KMS-11 (cell line): ENCODE data around the gene LIPK.

Source experiments
- H2AFZ ChIP-seq: fragments of 200-600 bp; sonication (generic); 2 replicates; pipeline ENCODE4 v1.6.1; 2016; ENCODE audit warnings: antibody characterized with exemption, mixed run types, low read depth
- H3K27ac ChIP-seq: fragments of 200-600 bp; sonication (generic); 2 replicates; pipeline ENCODE4 v1.6.1; 2016; ENCODE audit warnings: mild to moderate bottlenecking, mixed run types
- H3K27me3 ChIP-seq: fragments of 200-600 bp; sonication (generic); 2 replicates; pipeline ENCODE4 v1.6.1; 2017; ENCODE audit warnings: mild to moderate bottlenecking, low read depth, mixed run types, moderate library complexity; ENCODE audit not compliant: insufficient read depth
- H3K36me3 ChIP-seq: fragments of 200-600 bp; sonication (generic); 2 replicates; pipeline ENCODE4 v1.6.1; 2017; ENCODE audit warnings: mild to moderate bottlenecking, mixed run types; ENCODE audit not compliant: insufficient read depth
- H3K4me1 ChIP-seq: fragments of 200-600 bp; sonication (generic); 2 replicates; pipeline ENCODE4 v1.6.1; 2016; ENCODE audit warnings: mild to moderate bottlenecking, low read depth, mixed run types; ENCODE audit not compliant: poor library complexity, severe bottlenecking
- H3K4me2 ChIP-seq: fragments of 200-600 bp; sonication (generic); 2 replicates; pipeline ENCODE4 v1.7.0; 2016; ENCODE audit warnings: mild to moderate bottlenecking, mixed run types
- H3K4me3 ChIP-seq: fragments of 200-600 bp; sonication (generic); IDR thresholded peaks from 2 replicates; pipeline ENCODE4 v1.6.1; 2017; ENCODE audit warnings: low read depth, low read length, mixed read lengths; ENCODE audit not compliant: insufficient read depth
- H3K79me2 ChIP-seq: fragments of 200-600 bp; sonication (generic); 2 replicates; pipeline ENCODE4 v1.6.1; 2016; ENCODE audit warnings: low read depth, mixed run types; ENCODE audit not compliant: insufficient read depth
- H3K9ac ChIP-seq: fragments of 200-600 bp; sonication (generic); 2 replicates; pipeline ENCODE4 v1.6.1; 2016; ENCODE audit warnings: mild to moderate bottlenecking, mixed run types
- H4K20me1 ChIP-seq: fragments of 200-600 bp; sonication (generic); 2 replicates; pipeline ENCODE4 v1.6.1; 2016; ENCODE audit warnings: mild to moderate bottlenecking, mixed run types; ENCODE audit not compliant: insufficient read depth
- CTCF ChIP-seq: fragments of 200-600 bp; sonication (generic); conservative IDR thresholded peaks from 2 replicates; pipeline ENCODE4 v1.6.1; 2017; ENCODE audit warnings: low read depth, mild to moderate bottlenecking, antibody characterized with exemption, low read length, moderate library complexity, mixed read lengths

The LIPK gene

GRCh38 chr10:88792661-88793060 is 86.6 kb downstream of the LIPK start:
- Histone ChIP-seq H3K4me3 (no peak overlapping the region), H4K20me1 (no peaks in the 10 kb centered on the region), H3K79me2 (no peaks in the 10 kb centered on the region), H3K9ac (no peak overlapping the region), H3K27ac (no peak overlapping the region), H3K27me3 (no peaks in the 10 kb centered on the region), H3K4me1 (peaks cover 26% of the 10 kb centered on the region), H2AFZ (no peak overlapping the region), H3K4me2 (no peak overlapping the region), H3K36me3 (no peaks in the 10 kb centered on the region)
- TF ChIP-seq CTCF = no peak

- H3K4me1 ChIP-seq = peaks cover 26% of the 10 kb centered on the region
- H3K4me2 ChIP-seq = peak overlapping the region; percentile 41
- H3K27ac ChIP-seq = 0 out of 2 replicates have a peak overlapping the region, but pooled peaks have one; percentile 6
- H2AFZ ChIP-seq = no peak overlapping the region
- TF ChIP-seq CTCF = no peak
- no peaks in the 10 kb centered on the region for H4K20me1 ChIP-seq
- H3K79me2 ChIP-seq = no peaks in the 10 kb centered on the region
- no peak overlapping the region for H3K9ac ChIP-seq
- H3K4me3 ChIP-seq = no peak overlapping the region
- H3K27me3 ChIP-seq = no peaks in the 10 kb centered on the region
- no peaks in the 10 kb centered on the region for H3K36me3 ChIP-seq
These were observed 87.8 kb downstream of the LIPK start for GRCh38 chr10:88793712-88794299.

GRCh38 chr10:88794731-88795130 is 88.7 kb downstream of the LIPK start:
- no peak overlapping the region for H3K27ac ChIP-seq
- no peak overlapping the region for H2AFZ ChIP-seq
- no peak for TF ChIP-seq CTCF
- no peak overlapping the region for H3K9ac ChIP-seq
- no peaks in the 10 kb centered on the region for H3K36me3 ChIP-seq
- no peaks in the 10 kb centered on the region for H3K79me2 ChIP-seq
- no peak overlapping the region for H3K4me3 ChIP-seq
- H3K4me2 ChIP-seq = no peak overlapping the region
- no peaks in the 10 kb centered on the region for H3K27me3 ChIP-seq
- H4K20me1 ChIP-seq = no peaks in the 10 kb centered on the region
- peaks cover 26% of the 10 kb centered on the region for H3K4me1 ChIP-seq

GRCh38 chr10:88800152-88801125 is 94.4 kb downstream of the LIPK start:
- Histone ChIP-seq H3K27ac (no peak overlapping the region), H3K4me3 (no peak overlapping the region), H3K36me3 (no peaks in the 10 kb centered on the region), H4K20me1 (no peaks in the 10 kb centered on the region), H3K4me2 (no peak overlapping the region), H3K4me1 (no peaks in the 10 kb centered on the region), H3K9ac (no peak overlapping the region), H3K27me3 (no peaks in the 10 kb centered on the region), H3K79me2 (no peaks in the 10 kb centered on the region), H2AFZ (no peak overlapping the region)
- no peak for TF ChIP-seq CTCF
